ENCODE results near the gene FADS3. TPM values are rescaled to one million over a fixed set of nuclear protein-coding genes. Genes with fewer than 3 reads are reported as not detected.

Gene FADS3
- total and polyA plus RNA-seq, 2 donors (not counting 3 experiments of a cell fraction or from before 2014, with no cell fraction given): 216 to 346 TPM

- intact Hi-C loops (cut with micrococcal nuclease) (no loop called here), dilution Hi-C loops (cut with MboI; ENCODE audit: extremely low pct_ligation_motif_present, low sequenced_read_pairs) (no loop called here)
- BruUV-seq (replicated peaks): no TSS peak
- no peak overlapping the region for H3K4me3 ChIP-seq (replicated peaks in 1 of 3; ENCODE audit: insufficient read depth in 1 of 3, low read depth in 1 of 3, low read length in 3 of 3)
- H3K36me3 ChIP-seq (ENCODE audit: control insufficient read depth in 2 of 2, extremely low read depth in 1 of 2, insufficient read depth in 2 of 2, low read length in 2 of 2): no peaks in the 10 kb centered on the region
- H3K27me3 ChIP-seq (ENCODE audit: control insufficient read depth in 2 of 2, insufficient read depth in 2 of 2, low read length in 2 of 2): no peaks in the 10 kb centered on the region
- no peak overlapping the region for H3K4me2 ChIP-seq (ENCODE audit: insufficient read depth, low read length)
- H3K4me1 ChIP-seq (ENCODE audit: control insufficient read depth, extremely low read depth, insufficient read depth, low read length): no peaks in the 10 kb centered on the region
- DNase-seq (ENCODE audit: low read depth, low spot score) (no peak), FAIRE-seq (no peak)
- no peaks in the 10 kb centered on the region for H3K9me1 ChIP-seq (replicated peaks; ENCODE audit: control insufficient read depth, extremely low read depth, insufficient read depth, low read length)
- no peaks in the 10 kb centered on the region for H4K20me1 ChIP-seq (replicated peaks; ENCODE audit: control insufficient read depth, extremely low read depth, insufficient read depth, low read length)
- ChIA-PET POLR2A (no interaction called here), CTCF (interaction anchor here (0.7 to 16.0 kb wide), 7 partner anchors 12 to 198 kb away, joined by 3 to 416 read pairs (median 3); no protein-coding TSS in a partner anchor)
- no peak for TF ChIP-seq JUN (IDR thresholded peaks at IDR 0.05; ENCODE audit: borderline replicate concordance, insufficient read depth, insufficient read length, low read depth)
- TF ChIP-seq EZH2 (IDR thresholded peaks at IDR 0.05; ENCODE audit: borderline replicate concordance, low read depth, low read length, severe bottlenecking): no peak
- no peak for TF ChIP-seq FOS (IDR thresholded peaks at IDR 0.05; ENCODE audit: borderline replicate concordance, insufficient read depth, low read length)
- TF ChIP-seq POLR2AphosphoS5 (IDR thresholded peaks at IDR 0.05; ENCODE audit: insufficient read depth, low read depth, low read length): no peak
- TF ChIP-seq MYC (IDR thresholded peaks at IDR 0.05; ENCODE audit: low read depth, low read length): no peak
- TF ChIP-seq POLR2A (IDR thresholded peaks at IDR 0.05; ENCODE audit: low read depth, low read length): no peak
- no peak for TF ChIP-seq CTCF (IDR thresholded peaks at IDR 0.05; ENCODE audit: extremely low read depth in 1 of 2, insufficient read depth in 1 of 2, low read depth in 1 of 2, low read length in 2 of 2)
- TF ChIP-seq GATA2 (IDR thresholded peaks at IDR 0.05; ENCODE audit: insufficient read depth, insufficient read length, low read depth, low read length): no peak
- TF ChIP-seq MAX (IDR thresholded peaks at IDR 0.05; ENCODE audit: insufficient read depth, insufficient read length): no peak
- H3K9ac ChIP-seq (replicated peaks; ENCODE audit: extremely low read depth, insufficient read depth, low read length): no peak overlapping the region
- no peaks in the 10 kb centered on the region for H3K79me2 ChIP-seq (ENCODE audit: control insufficient read depth, insufficient read depth, low read length)
- no peaks in the 10 kb centered on the region for H3K9me3 ChIP-seq (replicated peaks; ENCODE audit: control insufficient read depth, insufficient read depth, low read length)
- H2AFZ ChIP-seq (ENCODE audit: low read depth, low read length): no peak overlapping the region
- no peak overlapping the region for H3K27ac ChIP-seq (ENCODE audit: insufficient read depth, low read depth, low read length)
Measured at GRCh38 chr11:61910187-61911127, 19.1 kb upstream of the FADS3 start.
